ENCODE data around the gene GANAB. TPM values are rescaled to one million over a fixed set of nuclear protein-coding genes. Genes with fewer than 3 reads are reported as not detected.

Gene GANAB
- total and polyA plus RNA-seq, 2 of the 13 experiments (the other 11 are each of a cell fraction or from before 2014, with no cell fraction given) = 99.5 to 234 TPM

GRCh38 chr11:62664405-62665074 lies 18.1 kb upstream of the GANAB start (continued):
- TF ChIP-seq THYN1 (CRISPR knock-in tag; IDR thresholded peaks at IDR 0.05; ENCODE audit: borderline replicate concordance, low read depth) = no peak
- TF ChIP-seq IKZF1 (IDR thresholded peaks at IDR 0.05) = no peak
- peak; percentile 49; the same call in 1 of the 2 replicates for TF ChIP-seq ZMYM2 (CRISPR knock-in tag; IDR thresholded peaks at IDR 0.05)
- no peak for TF ChIP-seq PAF1 (CRISPR knock-in tag; IDR thresholded peaks at IDR 0.05)
- TF ChIP-seq ESRRA (CRISPR knock-in tag; IDR thresholded peaks at IDR 0.05; ENCODE audit: low read depth) = no peak
- TF ChIP-seq ZNF816 (CRISPR knock-in tag; IDR thresholded peaks at IDR 0.05; ENCODE audit: borderline replicate concordance) = no peak
- TF ChIP-seq FOXC1 (CRISPR knock-in tag; IDR thresholded peaks at IDR 0.05; ENCODE audit: borderline replicate concordance) = no peak
- TF ChIP-seq, protein P1, sequence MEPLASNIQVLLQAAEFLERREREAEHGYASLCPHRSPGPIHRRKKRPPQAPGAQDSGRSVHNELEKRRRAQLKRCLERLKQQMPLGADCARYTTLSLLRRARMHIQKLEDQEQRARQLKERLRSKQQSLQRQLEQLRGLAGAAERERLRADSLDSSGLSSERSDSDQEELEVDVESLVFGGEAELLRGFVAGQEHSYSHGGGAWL (CRISPR knock-in tag; IDR thresholded peaks at IDR 0.05) = 0 out of 2 replicates have a peak, but pooled peaks have one; percentile 75
- TF ChIP-seq CHD4 (IDR thresholded peaks at IDR 0.05; ENCODE audit: borderline replicate concordance, low read length) = peak; percentile 60; the same call in 1 of the 2 replicates
- peak; percentile 52; the same call in 1 of the 2 replicates for TF ChIP-seq ZNF143 (CRISPR knock-in tag; IDR thresholded peaks at IDR 0.05)
- TF ChIP-seq IKZF4 (CRISPR knock-in tag; IDR thresholded peaks at IDR 0.05; ENCODE audit: borderline replicate concordance, low read depth, not compliant biosample characterization) = no peak
- peak; percentile 26; the same call in 1 of the 2 replicates for TF ChIP-seq ZNF292 (CRISPR knock-in tag; IDR thresholded peaks at IDR 0.05; ENCODE audit: borderline replicate concordance, low read depth)
- TF ChIP-seq, protein P2, sequence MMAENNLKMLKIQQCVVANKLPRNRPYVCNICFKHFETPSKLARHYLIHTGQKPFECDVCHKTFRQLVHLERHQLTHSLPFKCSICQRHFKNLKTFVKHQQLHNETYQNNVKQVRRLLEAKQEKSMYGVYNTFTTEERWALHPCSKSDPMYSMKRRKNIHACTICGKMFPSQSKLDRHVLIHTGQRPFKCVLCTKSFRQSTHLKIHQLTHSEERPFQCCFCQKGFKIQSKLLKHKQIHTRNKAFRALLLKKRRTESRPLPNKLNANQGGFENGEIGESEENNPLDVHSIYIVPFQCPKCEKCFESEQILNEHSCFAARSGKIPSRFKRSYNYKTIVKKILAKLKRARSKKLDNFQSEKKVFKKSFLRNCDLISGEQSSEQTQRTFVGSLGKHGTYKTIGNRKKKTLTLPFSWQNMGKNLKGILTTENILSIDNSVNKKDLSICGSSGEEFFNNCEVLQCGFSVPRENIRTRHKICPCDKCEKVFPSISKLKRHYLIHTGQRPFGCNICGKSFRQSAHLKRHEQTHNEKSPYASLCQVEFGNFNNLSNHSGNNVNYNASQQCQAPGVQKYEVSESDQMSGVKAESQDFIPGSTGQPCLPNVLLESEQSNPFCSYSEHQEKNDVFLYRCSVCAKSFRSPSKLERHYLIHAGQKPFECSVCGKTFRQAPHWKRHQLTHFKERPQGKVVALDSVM (CRISPR knock-in tag; IDR thresholded peaks at IDR 0.05) = peak; percentile 14; the same call in 1 of the 2 replicates
- TF ChIP-seq TCF7 (IDR thresholded peaks at IDR 0.05; ENCODE audit: low read depth) = no peak
- TF ChIP-seq TOE1 (CRISPR knock-in tag; IDR thresholded peaks at IDR 0.05) = no peak
- TF ChIP-seq, protein P3, sequence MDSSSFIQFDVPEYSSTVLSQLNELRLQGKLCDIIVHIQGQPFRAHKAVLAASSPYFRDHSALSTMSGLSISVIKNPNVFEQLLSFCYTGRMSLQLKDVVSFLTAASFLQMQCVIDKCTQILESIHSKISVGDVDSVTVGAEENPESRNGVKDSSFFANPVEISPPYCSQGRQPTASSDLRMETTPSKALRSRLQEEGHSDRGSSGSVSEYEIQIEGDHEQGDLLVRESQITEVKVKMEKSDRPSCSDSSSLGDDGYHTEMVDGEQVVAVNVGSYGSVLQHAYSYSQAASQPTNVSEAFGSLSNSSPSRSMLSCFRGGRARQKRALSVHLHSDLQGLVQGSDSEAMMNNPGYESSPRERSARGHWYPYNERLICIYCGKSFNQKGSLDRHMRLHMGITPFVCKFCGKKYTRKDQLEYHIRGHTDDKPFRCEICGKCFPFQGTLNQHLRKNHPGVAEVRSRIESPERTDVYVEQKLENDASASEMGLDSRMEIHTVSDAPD (CRISPR knock-in tag; IDR thresholded peaks at IDR 0.05) = no peak
- TF ChIP-seq ZNF652 (CRISPR knock-in tag; IDR thresholded peaks at IDR 0.05; ENCODE audit: borderline replicate concordance, low read depth) = no peak
- TF ChIP-seq ZNF24 (IDR thresholded peaks at IDR 0.05) = no peak
- no peak for TF ChIP-seq KAT8 (CRISPR knock-in tag; IDR thresholded peaks at IDR 0.05)
- no peak for TF ChIP-seq FOXJ3 (CRISPR knock-in tag; IDR thresholded peaks at IDR 0.05; ENCODE audit: borderline replicate concordance)
- no peak for TF ChIP-seq FOXO4 (CRISPR knock-in tag; conservative IDR thresholded peaks at IDR 0.05)
- no peak for TF ChIP-seq ZNF510 (CRISPR knock-in tag; IDR thresholded peaks at IDR 0.05; ENCODE audit: low read depth)
- TF ChIP-seq, protein P4, sequence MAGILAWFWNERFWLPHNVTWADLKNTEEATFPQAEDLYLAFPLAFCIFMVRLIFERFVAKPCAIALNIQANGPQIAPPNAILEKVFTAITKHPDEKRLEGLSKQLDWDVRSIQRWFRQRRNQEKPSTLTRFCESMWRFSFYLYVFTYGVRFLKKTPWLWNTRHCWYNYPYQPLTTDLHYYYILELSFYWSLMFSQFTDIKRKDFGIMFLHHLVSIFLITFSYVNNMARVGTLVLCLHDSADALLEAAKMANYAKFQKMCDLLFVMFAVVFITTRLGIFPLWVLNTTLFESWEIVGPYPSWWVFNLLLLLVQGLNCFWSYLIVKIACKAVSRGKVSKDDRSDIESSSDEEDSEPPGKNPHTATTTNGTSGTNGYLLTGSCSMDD (CRISPR knock-in tag; IDR thresholded peaks at IDR 0.05) = no peak
